Fibroblast of skin of abdomen (primary cell): ENCODE measurements around the gene IL1R2. TPM values are rescaled to one million over a fixed set of nuclear protein-coding genes. Genes with fewer than 3 reads are reported as not detected.

ENCODE experiments used
- DNase-seq: peaks from one replicate; pipeline ENCODE4 v3.0.0-alpha.2; 2013
- polyA plus RNA-seq, 2 experiments: library from polyadenylated mRNA; unstranded; fragments of 120-200 nt; gene quantifications; one replicate each; pipeline ENCODE4 v1.2.1, GENCODE V29; 2013; ENCODE audit not compliant: insufficient read length in 2 of 2

Gene IL1R2, protein sequence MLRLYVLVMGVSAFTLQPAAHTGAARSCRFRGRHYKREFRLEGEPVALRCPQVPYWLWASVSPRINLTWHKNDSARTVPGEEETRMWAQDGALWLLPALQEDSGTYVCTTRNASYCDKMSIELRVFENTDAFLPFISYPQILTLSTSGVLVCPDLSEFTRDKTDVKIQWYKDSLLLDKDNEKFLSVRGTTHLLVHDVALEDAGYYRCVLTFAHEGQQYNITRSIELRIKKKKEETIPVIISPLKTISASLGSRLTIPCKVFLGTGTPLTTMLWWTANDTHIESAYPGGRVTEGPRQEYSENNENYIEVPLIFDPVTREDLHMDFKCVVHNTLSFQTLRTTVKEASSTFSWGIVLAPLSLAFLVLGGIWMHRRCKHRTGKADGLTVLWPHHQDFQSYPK
- not detected for polyA plus RNA-seq (2013, experiment 1 of 2; ENCODE audit: insufficient read length)
- 0.20 TPM for polyA plus RNA-seq (2013, experiment 2 of 2; ENCODE audit: insufficient read length)

- no peak for DNase-seq
Measured at GRCh38 chr2:101991721-101992145, at the start of gene IL1R2. Gene IL1R2, plus strand, starts transcription at chr2:101991960. Its CDS starts 16,616 bp downstream, at chr2:102008576.

DNA sequence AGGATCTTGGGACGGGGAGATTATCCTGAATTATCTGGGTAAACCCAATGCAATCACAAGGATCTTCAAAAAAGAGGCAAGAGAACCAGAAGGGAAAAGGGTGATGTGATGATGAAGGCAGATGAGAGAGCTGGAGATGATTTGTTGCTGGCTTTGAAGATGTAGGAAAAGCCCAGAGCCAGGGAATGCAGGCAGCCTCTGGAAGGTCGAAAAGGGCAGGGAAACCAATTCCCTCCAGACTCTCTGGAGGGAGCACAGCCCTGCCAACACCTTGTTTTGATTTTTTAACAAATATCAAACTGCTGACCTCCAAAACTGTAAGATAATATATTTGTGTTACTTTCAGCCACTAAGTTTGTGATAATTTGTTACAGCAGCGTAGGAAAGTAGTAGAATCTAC, 48.9 kb upstream of the IL1R2 start:
- peak; percentile 8 for DNase-seq

DNA sequence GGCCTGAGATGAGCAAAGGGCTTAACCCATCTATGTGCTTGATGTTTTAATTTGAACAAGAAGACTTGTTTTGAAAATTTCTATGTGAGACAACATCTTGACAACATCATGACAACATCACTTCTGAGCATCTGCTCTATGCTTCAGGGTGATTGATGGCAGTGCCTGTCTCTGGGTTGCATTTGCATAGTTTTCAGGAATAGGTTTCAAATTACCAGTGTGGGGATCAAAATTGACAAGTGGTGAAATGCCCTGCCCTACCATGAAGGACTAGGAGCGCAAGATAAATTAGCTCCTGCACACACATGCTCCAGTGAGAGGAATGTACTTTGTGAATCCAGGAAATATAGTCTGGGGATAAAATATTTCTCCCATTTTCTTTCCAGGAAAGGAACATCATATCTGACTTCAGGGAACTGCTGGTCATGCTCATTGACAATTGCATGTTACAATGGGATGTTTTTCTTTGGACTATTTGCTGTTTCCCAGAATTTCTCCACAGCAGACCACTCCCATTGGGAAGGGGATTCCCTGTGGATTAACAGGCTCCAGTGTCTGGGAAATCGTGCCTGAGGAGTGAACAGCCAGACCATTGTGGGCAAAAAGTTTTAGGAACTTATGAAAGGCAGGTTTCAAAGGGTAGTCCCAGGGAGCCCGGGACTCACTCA, 45.3 kb upstream of the IL1R2 start:
- DNase-seq: peak; percentile 36

- DNase-seq: no peak
Measured at GRCh38 chr2:101947374-101947773, 44.4 kb upstream of the IL1R2 start.

- no peak for DNase-seq
Measured at GRCh38 chr2:101948625-101949155, 43.1 kb upstream of the IL1R2 start.

GRCh38 chr2:101949304-101949703, 42.5 kb upstream of the IL1R2 start:
- DNase-seq: no peak

GRCh38 chr2:101951296-101951695, 40.5 kb upstream of the IL1R2 start:
- no peak for DNase-seq

GRCh38 chr2:101952551-101952950, 39.2 kb upstream of the IL1R2 start:
- DNase-seq: no peak

- DNase-seq: peak; percentile 41
Measured at GRCh38 chr2:101956465-101957438, 35.0 kb upstream of the IL1R2 start.

- no peak for DNase-seq
Measured at GRCh38 chr2:101958061-101958460, 33.7 kb upstream of the IL1R2 start.

DNA sequence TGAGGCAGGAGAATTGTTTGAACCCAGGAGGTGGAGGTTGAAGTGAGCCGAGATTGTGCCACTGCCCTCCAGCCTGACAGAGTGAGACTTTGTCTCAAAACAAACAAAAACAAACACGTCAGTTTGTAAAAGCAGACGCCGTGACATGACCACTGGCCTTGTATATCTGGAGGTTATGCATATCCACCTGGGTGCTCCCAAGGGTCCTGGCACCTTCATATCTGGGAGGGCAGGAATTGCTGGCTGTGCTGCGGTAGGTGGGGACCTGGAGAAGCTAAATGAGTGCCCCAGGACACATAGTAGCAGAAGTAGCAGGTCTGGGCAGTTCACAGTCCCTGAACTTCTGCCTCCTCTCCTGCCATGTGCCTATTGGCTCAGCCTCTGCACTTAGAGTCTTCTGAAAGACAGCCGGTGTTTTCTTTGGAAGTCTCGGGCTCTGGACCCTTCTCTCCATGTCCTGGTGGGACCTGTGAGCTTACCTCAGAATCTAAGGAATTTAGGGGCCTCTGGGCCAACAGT, 30.9 kb upstream of the IL1R2 start:
- no peak for DNase-seq

DNA sequence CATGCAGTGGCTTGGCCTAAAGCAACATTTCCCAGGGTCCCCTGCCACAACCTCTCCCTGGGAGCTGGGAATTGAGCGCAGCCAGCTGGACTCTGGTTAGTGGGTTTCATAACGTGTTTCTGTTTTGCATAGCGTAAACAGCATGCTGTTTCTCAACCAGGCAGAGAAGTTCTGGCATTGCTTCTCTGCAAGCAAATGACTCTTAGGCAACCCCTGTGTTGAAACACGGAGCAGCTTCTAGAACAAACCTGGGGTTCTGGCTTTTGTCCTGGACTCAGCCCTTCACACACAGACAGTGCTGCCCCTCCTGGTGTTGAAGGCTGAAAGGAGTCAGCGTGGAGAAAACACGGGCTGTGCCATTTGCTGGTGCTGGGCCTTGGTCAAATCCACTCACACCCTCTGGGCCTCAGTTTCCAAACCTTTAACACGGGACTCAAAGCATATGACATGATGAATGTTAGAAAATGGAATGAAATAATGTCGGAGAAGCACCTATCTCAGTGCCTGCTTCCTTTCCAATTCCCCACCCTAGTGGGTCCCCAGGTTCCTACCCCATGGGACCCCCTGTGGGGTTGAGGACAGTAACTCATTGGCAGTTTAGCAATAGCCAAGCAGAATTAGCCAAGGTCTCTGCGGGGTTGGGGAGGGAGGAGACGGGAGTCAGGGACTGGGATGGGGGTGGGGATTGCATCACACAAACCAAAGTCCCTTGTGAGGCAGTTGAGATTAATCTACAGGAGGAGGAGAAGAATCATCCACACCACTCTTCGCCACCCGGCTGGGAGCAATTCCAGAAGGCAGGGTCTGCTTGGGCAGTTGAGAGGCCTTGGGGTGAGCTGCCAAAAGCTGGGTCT, 30.2 kb upstream of the IL1R2 start:
- DNase-seq: peak; percentile 88

DNA sequence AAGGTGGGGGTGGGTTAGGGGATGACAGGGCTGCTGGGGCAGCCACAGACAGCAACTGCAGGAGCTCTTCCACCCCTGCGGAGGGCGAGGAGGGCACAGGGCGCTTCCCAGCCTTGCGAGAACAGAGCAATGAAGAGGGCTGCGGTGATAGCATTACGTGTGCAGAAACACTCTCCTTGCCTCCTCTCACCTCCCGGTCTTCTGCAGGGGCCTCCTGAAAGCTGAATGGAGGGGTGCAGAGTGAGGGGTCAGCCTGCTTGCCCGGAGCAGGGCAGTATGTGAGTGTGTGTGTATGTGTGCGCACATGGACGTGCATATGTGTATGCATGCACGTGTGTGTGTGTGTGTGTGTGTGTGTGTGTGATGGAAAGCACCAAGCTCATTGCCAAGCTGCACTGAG, 29.5 kb upstream of the IL1R2 start:
- DNase-seq: no peak

DNA sequence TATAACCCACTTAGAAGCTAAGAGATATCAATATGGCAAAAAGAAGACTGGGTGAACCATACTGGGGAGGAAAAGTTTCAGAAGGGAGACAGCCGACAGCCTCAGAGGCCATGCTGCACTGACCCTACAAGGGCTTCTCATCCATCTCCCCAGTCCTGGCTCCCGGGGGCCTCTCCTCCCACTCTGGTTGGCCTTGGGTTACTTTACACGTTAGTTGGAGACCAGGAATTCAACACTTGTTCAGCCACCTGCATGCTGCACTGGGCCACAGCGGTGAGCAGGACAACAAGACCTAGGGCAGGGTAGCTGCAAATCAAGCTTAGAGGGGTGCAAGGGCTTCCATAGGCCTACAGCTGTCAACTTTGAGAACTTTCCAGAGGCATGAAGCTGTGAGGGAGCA, 28.6 kb upstream of the IL1R2 start:
- DNase-seq: no peak

DNA sequence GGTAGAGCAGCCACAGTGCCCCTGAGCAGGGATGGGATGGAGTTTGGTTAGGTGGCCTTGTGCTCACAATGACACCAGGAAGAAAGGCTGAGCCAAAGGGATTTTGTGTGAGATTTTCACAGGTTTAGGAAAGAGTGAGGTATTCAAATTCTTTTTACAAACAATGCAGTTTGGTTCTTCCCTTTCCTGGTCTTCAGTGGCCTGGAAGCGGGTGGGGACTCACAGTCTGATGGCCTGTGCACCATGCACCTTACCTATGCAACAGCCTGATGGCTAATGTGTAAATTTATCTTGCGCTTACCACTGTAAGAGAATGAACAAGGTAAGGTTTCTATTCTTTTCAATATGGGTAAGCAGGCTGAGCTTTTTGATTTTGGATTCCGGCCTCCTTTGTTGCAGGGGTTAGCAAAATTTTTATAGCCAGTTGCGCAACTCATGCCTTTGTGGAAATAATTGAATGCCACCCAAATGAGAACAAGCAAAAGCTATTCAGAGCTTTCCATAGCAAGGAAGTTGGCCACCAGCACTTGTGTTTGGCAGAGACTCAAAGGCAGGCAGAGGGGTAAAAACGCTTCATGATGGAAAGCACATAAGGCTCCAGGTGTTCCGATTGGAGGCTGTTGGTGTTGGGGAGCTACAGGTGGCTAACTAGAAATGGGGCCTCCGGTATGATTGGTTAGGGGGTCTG, 23.8 kb upstream of the IL1R2 start:
- no peak for DNase-seq

DNA sequence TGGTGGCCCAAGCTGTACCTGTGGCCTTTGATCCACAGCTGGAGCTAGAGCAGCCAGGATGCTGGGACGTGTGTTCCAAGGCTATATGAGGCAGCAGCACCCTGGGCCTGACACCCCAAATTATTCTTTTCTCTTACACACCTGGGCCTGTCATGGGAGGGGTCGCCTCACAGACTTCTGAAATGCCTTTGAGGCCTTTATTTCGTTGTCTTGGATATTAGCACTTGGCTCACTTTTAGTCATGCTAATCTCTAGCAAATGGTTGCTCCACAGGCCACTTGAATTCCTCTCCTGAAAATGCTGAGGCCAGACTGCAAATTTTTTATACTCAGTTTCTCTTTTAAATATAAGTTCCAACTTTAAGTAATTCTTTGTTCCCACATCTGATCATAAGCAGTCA, 22.0 kb upstream of the IL1R2 start:
- no peak for DNase-seq

DNA sequence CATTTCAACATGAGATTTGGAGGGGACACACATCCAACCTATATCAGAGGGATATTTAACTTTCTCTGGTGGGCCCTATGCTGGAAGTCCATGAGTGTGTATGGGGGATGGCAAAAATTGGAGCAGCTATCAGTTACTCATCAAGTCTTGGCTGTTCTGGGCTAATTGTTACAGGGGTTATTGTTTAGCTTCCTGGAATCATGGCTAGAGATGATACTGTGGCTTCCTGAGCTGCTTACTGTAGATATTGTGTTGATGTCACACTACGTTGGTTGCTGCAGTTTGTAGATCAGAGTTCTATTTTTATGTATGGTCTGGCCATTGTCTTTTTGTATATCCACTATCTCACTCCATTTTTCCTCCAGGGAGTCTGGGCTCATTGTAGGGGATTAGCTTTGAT, 20.9 kb upstream of the IL1R2 start:
- DNase-seq: no peak

DNA sequence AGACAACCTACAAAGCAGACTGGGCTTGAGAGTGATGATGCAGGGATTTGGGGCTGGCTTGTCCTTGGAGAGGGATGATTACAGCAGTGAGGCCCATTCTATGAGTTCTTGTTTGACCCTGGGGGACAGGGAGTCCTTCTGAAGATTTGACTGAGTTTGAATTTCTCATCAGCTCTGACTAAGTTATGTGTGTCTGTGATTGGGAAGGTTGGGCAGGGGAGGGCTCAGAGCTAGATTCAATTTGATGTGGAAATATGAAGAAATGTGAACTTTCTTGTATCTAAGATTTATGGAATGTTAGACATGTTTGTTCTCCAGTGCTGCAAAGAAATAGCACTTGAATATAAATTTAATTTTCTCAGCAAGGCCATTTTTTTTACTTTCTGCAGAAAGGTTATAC, 19.9 kb upstream of the IL1R2 start:
- no peak for DNase-seq

DNA sequence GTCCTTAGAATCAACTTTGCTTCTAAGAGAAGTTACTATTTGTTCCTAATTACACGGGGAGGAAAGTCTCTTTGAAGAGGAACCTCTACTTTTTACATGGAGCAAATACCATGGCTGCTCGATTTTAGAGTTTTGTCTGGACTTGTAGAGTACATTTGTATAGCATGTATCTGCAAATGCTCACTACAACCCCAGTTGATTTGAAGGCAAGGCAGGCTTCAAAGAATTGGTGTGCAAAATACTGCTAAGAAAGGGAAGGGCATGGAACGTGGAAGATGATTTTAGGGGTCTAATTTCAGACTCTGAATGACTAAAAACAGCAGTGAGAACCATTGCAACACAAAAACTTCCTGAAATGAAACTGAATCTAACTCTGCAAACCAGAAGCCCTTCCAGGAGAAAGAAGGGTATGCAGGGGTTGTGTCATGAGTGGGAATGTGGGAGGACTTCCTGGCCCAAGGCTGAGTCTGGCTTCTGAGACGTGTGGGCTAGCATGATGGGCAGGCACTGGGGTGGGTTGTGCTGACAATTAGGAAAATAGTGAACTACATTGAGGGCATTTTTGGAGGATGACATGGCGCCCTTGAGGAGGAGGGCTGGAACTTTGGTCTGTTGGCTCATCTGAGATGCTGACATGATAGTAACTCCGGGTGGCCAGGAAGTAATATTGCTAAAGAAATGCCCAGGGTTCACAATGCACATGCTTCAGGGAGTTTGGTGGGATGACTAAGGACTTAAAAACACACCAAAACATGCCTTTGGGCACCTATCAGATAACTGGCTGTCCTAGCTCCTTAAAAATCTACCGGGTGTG, 18.9 kb upstream of the IL1R2 start:
- peak; percentile 73 for DNase-seq

GRCh38 chr2:101974663-101975062, 17.1 kb upstream of the IL1R2 start:
- DNase-seq: no peak
